Middle frontal gyrus (tissue), 1 donor: ENCODE data around the gene PLAAT5.
A peak's percentile ranks its signal among the peaks of the same experiment; 100 is the strongest.

Experiments
- DNase-seq: peaks from one replicate; pipeline ENCODE4 v3.0.0-alpha.2; 2015; ENCODE audit warnings: low spot score; ENCODE audit errors: extremely low spot score

The PLAAT5 gene

GRCh38 chr11:63516109-63516508 lies 25.1 kb upstream of the PLAAT5 start:
- DNase-seq = no peak

DNA sequence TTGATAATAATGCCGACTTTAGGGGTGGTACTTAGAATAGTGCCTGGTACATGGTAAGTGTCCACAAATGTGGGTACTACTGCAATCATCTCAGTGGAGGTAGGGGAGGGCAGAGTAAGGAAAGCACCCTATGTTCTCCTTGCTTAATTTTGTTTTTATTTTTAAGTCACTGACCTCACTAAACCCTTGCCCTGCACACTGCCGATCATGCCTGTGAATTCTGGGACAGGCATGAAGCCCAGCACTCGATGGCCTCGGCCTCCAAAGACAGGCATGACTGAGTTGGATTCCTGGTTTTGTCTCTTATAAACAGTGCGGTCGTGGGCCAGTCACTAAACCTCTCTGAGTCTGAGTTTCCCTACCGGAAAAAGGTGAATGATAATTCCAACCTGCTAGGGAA lies 21.8 kb upstream of the PLAAT5 start:
- DNase-seq = no peak

DNA sequence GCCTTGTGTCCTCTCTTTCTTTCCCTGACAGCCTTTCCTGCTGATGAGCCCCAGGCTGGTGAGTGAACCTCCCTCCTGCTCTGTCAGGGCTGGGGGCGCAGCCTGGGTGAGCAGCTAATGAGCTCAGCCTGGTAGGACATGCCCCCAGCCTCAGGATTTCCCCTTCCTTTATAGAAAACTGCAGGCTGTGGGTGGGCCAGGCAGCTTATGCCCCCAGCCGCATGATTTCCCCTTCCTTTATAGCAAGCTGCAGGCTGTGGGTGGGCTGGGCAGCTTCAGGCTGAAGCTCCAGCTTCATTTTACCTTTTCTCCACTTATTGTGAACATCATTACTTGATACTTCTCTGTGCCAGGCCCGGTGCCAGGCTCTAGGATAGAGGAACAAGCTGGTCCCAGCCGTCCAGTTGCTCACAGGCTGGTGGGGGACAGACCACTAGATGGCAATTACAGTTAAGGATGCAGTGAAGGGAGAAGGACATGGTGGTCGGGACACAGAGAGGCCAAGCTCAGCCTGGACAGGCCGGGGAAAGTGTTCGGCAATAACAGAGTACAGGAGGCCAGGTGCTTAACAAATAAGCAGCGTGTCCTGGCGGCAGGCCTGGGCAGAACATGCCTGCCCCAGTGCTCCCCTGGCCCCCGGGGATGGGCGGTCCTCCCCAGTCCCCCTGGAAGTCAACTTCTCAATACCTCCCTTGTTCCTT lies 20.2 kb upstream of the PLAAT5 start:
- DNase-seq = no peak

DNA sequence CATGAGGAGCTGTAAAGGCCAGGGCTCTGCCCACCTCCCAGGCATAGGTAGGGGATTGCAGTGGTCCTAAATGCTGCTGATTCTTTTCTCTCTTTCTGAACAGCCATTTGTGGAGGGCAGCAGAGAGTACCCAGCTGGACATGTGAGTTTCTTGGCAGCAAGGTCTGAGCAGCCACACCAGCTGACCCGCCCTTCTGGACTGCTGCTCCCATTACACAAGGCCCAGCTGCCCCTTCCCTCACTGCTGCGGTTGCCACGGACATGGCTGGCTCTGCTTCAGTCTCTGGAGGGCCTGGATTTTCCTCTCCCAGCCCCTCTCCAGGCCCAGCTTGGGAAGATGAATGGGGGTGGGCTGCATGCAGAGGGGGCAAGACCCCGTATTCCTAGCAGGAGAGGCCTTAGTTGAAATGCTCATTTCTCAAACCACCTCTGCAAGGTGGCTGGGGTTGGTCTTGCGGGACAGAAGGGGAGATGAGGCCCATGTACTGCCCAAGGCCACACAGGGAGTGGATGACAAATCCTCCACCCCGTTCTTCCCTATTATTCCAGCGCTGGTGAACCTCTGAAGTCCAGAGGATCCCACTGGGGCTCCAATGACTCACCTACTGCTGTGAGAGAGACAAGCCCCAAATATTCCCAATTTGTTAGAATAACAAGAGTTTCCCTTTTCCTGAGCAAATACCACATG lies 19.5 kb upstream of the PLAAT5 start:
- DNase-seq = peak; percentile 81

- DNase-seq = no peak
These were observed 17.8 kb upstream of the PLAAT5 start for GRCh38 chr11:63508745-63509144.

- peak; percentile 52 for DNase-seq
These were observed 17.0 kb upstream of the PLAAT5 start for GRCh38 chr11:63508009-63508408.

- no peak for DNase-seq
These were observed 16.5 kb upstream of the PLAAT5 start for GRCh38 chr11:63507511-63507910.

DNA sequence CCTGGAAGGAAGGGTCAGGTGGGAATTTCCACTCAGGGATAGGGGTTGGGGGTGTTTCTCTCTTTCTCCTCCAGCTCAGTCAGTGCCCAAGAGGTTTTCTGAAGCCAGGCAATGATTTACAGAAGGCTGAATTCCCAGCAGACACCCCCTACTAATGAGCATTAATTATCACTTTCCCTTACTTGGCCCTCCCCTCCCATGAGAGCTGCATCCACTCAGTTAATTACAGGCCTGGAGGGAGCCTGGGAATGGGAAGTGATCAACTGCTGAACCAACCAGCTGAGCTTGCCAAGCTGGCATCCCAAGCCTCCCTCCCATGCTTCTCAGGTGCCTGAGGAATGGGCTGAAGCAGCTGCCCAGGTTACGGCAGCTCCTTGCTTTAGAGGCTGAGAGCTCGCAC lies 15.9 kb upstream of the PLAAT5 start:
- no peak for DNase-seq

GRCh38 chr11:63505857-63506528 lies 15.0 kb upstream of the PLAAT5 start, which contains the start of gene LGALS12:
Gene LGALS12 (plus strand): TSS chr11:63506084. CDS start chr11:63506459, 375 bp downstream.
- no peak for DNase-seq

DNA sequence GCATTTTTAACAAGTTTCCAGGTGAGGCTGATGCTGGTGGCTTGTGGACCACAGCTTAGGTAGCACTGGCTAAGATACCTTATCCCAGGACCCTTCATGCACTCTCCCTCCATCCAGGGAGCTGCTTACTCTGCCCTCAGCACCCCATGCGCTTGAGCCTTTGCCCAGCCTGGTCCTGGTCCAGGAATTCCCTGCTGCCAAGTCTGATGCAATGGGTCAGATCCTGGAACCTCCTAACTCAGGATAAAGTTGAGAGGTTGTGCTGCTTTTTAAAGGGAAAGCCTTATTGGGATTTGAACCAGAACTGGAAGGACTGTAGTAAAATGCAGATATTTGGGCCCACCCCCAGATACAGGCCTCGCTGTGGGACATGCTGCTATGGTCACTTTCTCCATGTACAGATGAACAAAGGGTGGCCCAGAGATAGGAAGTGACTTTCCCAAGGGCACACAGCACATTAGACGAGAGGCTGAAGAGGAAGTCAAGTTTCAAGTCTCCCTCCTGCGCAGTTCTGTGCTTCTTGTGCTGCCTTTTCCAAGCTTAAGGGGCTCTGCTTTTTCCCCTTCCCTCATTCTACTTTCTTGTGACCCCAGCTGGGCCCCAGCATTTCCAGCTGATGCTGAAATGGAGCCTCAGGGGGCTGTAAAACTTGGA lies 14.1 kb upstream of the PLAAT5 start:
- no peak for DNase-seq

GRCh38 chr11:63504054-63504453 lies 13.1 kb upstream of the PLAAT5 start:
- DNase-seq = no peak

DNA sequence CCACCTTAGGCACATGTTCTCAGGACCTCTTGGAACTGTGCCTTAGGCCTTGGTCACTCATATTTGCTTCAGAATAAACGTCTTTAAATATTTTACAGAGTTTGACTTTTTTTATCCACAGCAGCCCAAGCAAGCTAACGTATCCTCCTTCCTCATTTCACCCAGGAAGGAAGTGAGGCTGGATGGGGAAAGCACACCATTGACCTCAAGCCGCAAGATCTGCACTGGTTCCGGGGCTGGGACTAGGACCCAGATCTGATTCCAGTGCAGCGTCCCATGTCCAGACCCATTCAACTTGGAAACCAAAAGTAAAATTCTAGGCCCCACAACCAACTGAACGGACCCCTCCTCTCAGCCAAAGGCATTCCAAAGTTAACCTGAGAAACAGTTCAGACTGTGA lies 12.5 kb upstream of the PLAAT5 start:
- no peak for DNase-seq

- no peak for DNase-seq
These were observed 11.4 kb upstream of the PLAAT5 start for GRCh38 chr11:63502252-63502820.

DNA sequence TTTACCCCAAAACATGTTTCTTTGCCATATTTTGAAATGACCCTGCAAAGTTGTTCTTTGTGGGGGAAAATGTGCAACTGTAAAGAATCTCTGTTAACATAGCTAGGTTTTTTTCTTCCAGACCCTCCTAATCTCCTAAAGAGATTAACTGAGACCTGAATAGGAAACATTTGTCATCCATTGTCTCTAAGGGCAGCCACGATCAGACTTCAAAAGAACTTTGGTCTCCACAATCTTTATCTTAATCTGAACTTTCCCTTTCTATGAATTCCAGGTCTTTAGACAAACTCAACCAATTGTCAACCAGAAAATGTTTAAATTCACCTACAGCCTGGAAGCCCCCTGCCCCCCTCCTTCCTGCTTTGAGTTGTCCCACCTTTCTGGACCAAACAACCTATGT lies 10.3 kb upstream of the PLAAT5 start:
- DNase-seq = no peak

DNA sequence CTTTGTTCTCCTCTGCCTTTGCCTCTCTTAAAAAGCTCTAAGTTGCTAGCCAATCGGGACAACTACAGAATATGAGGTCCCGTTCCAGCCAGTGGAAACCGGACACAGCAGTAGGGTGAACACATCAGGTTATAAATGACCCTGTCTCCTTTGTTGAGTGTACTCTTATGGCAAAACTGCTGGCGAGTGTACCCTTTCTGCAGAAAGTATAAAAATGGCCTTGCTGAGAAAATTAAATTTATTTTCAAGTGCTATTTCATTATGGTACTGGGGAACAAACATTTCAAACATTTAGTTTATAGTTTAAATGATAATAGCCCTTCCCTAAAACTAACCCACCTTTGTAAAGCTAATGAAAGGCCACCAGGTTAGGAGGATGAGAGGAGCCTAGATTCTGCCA lies 8.9 kb upstream of the PLAAT5 start:
- no peak for DNase-seq

GRCh38 chr11:63494975-63495374 lies 4.0 kb upstream of the PLAAT5 start:
- DNase-seq = no peak

- no peak for DNase-seq
These were observed 2.2 kb upstream of the PLAAT5 start for GRCh38 chr11:63493127-63493526.

DNA sequence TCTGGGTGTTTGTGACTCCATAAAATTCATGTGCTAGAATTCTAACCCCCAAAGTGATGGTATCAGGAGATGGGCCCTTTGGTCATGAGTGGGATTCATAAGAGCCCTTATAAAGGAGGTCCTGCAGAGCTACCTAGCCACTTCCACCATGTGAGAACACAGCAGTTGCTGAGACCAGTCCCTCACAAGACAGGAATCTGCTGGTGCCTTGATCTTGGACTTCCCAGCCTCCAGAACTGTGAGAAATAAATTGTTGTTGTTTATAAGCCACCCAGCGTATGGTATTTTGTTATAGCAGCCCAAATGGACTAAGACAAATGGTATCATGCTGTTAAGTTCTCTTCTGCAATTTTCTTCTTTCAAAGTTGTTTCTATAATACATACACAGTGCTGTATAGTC lies 1.5 kb upstream of the PLAAT5 start:
- no peak for DNase-seq

- no peak for DNase-seq
These were observed 837 bp upstream of the PLAAT5 start for GRCh38 chr11:63491636-63492372.

- no peak for DNase-seq
These were observed 247 bp upstream of the PLAAT5 start for GRCh38 chr11:63491240-63491587.

DNA sequence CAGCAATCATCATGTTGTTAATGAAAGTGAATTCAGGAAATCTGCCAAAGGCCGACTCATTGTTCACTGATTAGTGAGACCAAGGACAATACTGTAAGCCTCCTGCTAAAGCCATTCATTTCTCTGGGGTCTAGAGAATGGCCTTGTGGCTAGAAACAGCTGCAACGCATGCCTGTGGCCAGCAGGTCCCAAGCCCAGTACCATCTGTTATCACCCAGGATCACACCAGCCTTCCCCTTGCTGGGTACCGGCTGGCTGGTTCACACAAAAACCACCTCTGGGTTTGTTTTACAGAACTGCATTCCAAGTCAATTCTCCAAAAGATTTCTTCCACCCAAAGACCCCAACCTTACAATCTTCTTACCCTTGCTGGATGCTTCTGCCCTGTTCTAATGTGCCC lies 1.1 kb downstream of the PLAAT5 start:
- no peak for DNase-seq
